ENCODE measurements around the gene AMBP. TPM values are rescaled to one million over a fixed set of nuclear protein-coding genes. Genes with fewer than 3 reads are reported as not detected.

The AMBP gene
- total RNA-seq, 1 experiment from 2014 or later, result 0.20 TPM

DNA sequence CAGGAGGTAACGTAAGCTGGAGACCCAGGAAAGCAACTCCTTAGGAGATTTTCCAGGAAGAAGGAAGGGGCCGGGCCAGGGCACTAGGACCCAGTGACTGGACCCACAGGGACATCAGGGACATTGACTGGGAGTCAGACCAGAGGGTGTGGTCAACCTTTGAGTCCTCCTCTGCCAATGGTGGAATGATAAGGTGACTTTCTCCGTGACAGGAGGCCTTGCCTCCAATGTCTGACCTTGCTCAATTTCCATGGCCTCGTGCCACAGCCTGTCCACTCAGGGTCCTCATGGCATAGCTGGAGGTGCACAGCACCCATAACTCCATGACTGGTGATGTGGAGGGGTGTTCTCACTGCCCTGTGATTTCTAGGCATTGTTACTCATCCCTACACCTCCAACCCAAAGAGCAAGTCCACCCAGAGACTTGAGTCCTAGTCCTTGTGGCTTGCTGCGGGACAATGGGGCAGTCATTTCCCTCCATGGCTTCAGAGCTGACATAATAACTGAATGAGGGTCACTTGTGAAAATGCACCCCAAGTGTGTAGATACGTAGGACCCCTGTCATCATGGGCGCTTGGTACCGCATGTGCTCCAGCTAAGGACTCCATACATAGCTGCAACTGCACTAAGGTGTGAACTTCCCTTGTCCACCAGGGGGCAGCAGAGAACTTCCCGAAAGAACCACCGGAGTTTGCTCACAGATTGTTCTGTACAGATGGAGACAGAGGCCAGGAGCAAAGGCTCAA lies 4.1 kb upstream of the AMBP start:
- H3K9me3 ChIP-seq (ENCODE audit: control insufficient read depth, low read depth, low read length), result no peaks in the 10 kb centered on the region
- H2BK12ac ChIP-seq (ENCODE audit: insufficient read length, low read depth, low read length), result no peak overlapping the region
- no peaks in the 10 kb centered on the region for H3K23me2 ChIP-seq (ENCODE audit: insufficient read length, low read depth, low read length, poor library complexity, severe bottlenecking)
- H3K27ac ChIP-seq (ENCODE audit: insufficient read length, low read depth, low read length), result no peak overlapping the region
- H3K27me3 ChIP-seq (ENCODE audit: insufficient read depth, low read length), result no peaks in the 10 kb centered on the region
- H2BK120ac ChIP-seq (ENCODE audit: low read depth, low read length, poor library complexity, severe bottlenecking), result no peak overlapping the region
- TF ChIP-seq, protein P1, sequence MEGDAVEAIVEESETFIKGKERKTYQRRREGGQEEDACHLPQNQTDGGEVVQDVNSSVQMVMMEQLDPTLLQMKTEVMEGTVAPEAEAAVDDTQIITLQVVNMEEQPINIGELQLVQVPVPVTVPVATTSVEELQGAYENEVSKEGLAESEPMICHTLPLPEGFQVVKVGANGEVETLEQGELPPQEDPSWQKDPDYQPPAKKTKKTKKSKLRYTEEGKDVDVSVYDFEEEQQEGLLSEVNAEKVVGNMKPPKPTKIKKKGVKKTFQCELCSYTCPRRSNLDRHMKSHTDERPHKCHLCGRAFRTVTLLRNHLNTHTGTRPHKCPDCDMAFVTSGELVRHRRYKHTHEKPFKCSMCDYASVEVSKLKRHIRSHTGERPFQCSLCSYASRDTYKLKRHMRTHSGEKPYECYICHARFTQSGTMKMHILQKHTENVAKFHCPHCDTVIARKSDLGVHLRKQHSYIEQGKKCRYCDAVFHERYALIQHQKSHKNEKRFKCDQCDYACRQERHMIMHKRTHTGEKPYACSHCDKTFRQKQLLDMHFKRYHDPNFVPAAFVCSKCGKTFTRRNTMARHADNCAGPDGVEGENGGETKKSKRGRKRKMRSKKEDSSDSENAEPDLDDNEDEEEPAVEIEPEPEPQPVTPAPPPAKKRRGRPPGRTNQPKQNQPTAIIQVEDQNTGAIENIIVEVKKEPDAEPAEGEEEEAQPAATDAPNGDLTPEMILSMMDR (conservative IDR thresholded peaks at IDR 0.05), result peak; percentile 85
- no peak overlapping the region for H4K91ac ChIP-seq (ENCODE audit: insufficient read length, low read depth, low read length)
- H4K8ac ChIP-seq (replicated peaks; ENCODE audit: insufficient read length, low read depth, low read length), result no peak overlapping the region
- no peak overlapping the region for H3K23ac ChIP-seq (ENCODE audit: insufficient read length, low read depth, low read length)
- H3K4me3 Mint-ChIP-seq, result no peak overlapping the region
- no peaks in the 10 kb centered on the region for H3K36me3 Mint-ChIP-seq (ENCODE audit: insufficient read depth in 1 of 3, low read depth in 3 of 3)
- H3T11ph ChIP-seq (ENCODE audit: low read length), result no peak overlapping the region
- H2AFZ ChIP-seq (ENCODE audit: low read length), result no peak overlapping the region
- no peaks in the 10 kb centered on the region for H3K9me3 Mint-ChIP-seq
- no CpG with 5 or more reads among the region's 10 CpGs for WGBS (ENCODE audit: extremely low coverage, insufficient read length, low lambda C conversion rate)
- no peak overlapping the region for H2AK5ac ChIP-seq (ENCODE audit: insufficient read length, low read length)
- no peak overlapping the region for H3K9ac ChIP-seq (ENCODE audit: extremely low read depth, insufficient read length, low read length)
- no peak overlapping the region for H3K18ac ChIP-seq (ENCODE audit: insufficient read length, low read depth, low read length)
- H3K4ac ChIP-seq (ENCODE audit: low read depth, low read length), result no peak overlapping the region
- no peak overlapping the region for H4K5ac ChIP-seq (ENCODE audit: insufficient read length, low read depth, low read length)
- H3K14ac ChIP-seq (ENCODE audit: insufficient read depth, low read length), result no peak overlapping the region
- no peak overlapping the region for H3K4me2 ChIP-seq (ENCODE audit: insufficient read depth, insufficient read length, low read length)
- peak; percentile 86 for DNase-seq
- no peaks in the 10 kb centered on the region for H3K4me1 ChIP-seq (ENCODE audit: insufficient read depth, low read length)
- no peak overlapping the region for H2BK20ac ChIP-seq (ENCODE audit: low read depth, low read length, poor library complexity, severe bottlenecking)
- H3K27ac Mint-ChIP-seq, result no peak overlapping the region
- 0 out of 4 replicates have a peak, but pooled peaks cover 0 to 5% of the 10 kb centered on the region in 2 experiments for H3K4me1 Mint-ChIP-seq
- no peak overlapping the region for H3K56ac ChIP-seq (ENCODE audit: insufficient read length, low read depth, low read length)
- no peaks in the 10 kb centered on the region for H3K79me2 ChIP-seq (ENCODE audit: insufficient read depth, low read length)
- H3K79me1 ChIP-seq (ENCODE audit: insufficient read depth, low read depth, low read length, poor library complexity, severe bottlenecking), result no peaks in the 10 kb centered on the region
- H2BK15ac ChIP-seq (ENCODE audit: low read depth, low read length), result no peak overlapping the region
- H4K20me1 ChIP-seq (ENCODE audit: control insufficient read depth, insufficient read depth, insufficient read length), result no peaks in the 10 kb centered on the region
- peaks cover 30% of the 10 kb centered on the region for H3K27me3 Mint-ChIP-seq (ENCODE audit: low read depth)
- H2BK5ac ChIP-seq (ENCODE audit: insufficient read length, low read length), result no peak overlapping the region
